Neutrophil (primary cell): ENCODE results near the gene STX16.
A peak's percentile ranks its signal among the peaks of the same experiment; 100 is the strongest.

Experiments
- H3K27ac ChIP-seq: fragments of 200-600 bp; sonication (generic); 2 replicates; pipeline ENCODE4 v1.5.1; 2016; ENCODE audit warnings: mild to moderate bottlenecking, moderate library complexity
- H3K27me3 ChIP-seq: fragments of 200-600 bp; sonication (generic); 2 replicates; pipeline ENCODE4 v1.6.0; 2016; ENCODE audit warnings: mild to moderate bottlenecking
- H3K36me3 ChIP-seq: fragments of 200-600 bp; sonication (generic); 2 replicates; pipeline ENCODE4 v1.5.1; 2017
- H3K4me1 ChIP-seq, 2 experiments: fragments of 200-600 bp in 1 of 2; sonication (generic) in 1 of 2; 1 replicate in 1 of 2; 2 replicates in 1 of 2; pipeline versions ENCODE4 v1.5.1 to v1.6.1; 2013 to 2016; ENCODE audit warnings: low read depth in 1 of 2, low read length in 1 of 2, mild to moderate bottlenecking in 1 of 2, moderate library complexity in 1 of 2; ENCODE audit not compliant: control insufficient read depth in 1 of 2, insufficient read depth in 1 of 2
- H3K4me3 ChIP-seq, 2 experiments: fragments of 200-600 bp in 1 of 2; sonication (generic) in 1 of 2; 1 replicate in 1 of 2; 2 replicates in 1 of 2; pipeline ENCODE4 v1.5.1; 2013 to 2016; ENCODE audit warnings: low read depth in 1 of 2, low read length in 1 of 2, mild to moderate bottlenecking in 1 of 2, moderate library complexity in 1 of 2
- H3K9me3 ChIP-seq: fragments of 200-600 bp; sonication (generic); 2 replicates; pipeline ENCODE4 v1.5.1; 2016
- TF ChIP-seq, protein P1 (sequence below): fragments of 200-600 bp; sonication (generic); IDR thresholded peaks from 2 replicates; pipeline ENCODE4 v1.5.1; 2016; ENCODE audit warnings: antibody characterized with exemption

Gene STX16

DNA sequence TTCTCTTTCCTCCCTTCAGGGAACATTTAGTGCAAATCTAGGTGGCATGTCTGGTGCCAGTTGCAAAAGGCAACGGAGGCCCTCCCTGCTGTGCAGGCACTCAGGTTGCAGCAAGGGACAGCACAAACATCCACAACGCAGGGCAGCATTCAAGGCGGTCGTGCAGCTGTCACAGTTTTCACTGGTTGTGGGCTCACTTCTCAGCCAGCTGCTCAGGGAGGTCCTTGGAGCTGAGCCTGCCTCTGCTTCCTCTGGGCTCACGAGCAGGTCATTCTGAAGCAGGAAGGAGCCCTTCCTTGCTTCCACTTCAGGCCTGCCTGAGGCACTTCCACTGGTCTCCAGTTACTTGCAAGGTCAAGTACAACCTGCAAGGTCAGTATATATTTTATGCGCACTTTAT lies 37.8 kb downstream of the STX16 start:
- no peaks in the 10 kb centered on the region for H3K27me3 ChIP-seq
- TF ChIP-seq, protein P1, sequence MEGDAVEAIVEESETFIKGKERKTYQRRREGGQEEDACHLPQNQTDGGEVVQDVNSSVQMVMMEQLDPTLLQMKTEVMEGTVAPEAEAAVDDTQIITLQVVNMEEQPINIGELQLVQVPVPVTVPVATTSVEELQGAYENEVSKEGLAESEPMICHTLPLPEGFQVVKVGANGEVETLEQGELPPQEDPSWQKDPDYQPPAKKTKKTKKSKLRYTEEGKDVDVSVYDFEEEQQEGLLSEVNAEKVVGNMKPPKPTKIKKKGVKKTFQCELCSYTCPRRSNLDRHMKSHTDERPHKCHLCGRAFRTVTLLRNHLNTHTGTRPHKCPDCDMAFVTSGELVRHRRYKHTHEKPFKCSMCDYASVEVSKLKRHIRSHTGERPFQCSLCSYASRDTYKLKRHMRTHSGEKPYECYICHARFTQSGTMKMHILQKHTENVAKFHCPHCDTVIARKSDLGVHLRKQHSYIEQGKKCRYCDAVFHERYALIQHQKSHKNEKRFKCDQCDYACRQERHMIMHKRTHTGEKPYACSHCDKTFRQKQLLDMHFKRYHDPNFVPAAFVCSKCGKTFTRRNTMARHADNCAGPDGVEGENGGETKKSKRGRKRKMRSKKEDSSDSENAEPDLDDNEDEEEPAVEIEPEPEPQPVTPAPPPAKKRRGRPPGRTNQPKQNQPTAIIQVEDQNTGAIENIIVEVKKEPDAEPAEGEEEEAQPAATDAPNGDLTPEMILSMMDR: no peak
- peak overlapping the region; percentile 44 for H3K27ac ChIP-seq
- H3K9me3 ChIP-seq: no peaks in the 10 kb centered on the region
- peaks cover 29% of the 10 kb centered on the region in 2 experiments for H3K4me1 ChIP-seq
- peaks cover 7% of the 10 kb centered on the region for H3K36me3 ChIP-seq
- H3K4me3 ChIP-seq: no peak overlapping the region

DNA sequence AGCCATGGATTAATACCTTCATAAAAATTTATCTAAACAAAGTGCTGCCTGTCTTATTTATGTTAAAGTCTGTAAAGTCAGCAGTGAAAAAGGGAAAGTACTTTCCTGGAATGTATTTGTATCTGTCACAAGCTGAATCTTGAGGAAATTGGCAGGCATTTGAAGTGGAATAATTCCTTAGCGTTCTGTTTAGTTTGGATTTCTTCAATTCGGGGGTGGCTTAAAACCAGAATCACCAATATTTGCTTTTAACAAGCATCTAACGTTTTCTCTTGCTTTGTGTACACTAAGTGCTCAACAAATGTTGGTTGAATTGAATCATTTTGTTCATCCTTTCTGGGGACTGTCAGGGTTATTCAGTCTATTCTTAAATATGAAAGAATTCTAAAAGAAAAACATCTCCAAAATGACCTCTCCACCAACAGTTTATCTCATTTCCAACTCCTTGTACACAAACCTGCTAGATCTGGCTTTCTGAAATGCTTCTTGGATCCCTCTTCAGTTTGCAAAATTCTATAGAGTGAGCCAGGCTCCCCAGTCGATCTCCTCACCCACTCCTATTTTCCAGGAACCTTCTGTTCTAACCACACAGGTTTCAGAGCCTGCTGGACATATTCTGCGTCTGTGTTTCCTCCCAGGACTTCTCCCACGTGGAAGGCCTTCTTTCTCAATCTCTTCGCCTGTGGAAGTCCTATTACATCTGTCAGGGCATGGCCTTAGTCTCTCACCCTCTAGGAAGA lies 39.5 kb downstream of the STX16 start:
- TF ChIP-seq, protein P1: no peak
- Histone ChIP-seq H3K27ac (peak overlapping the region; percentile 99), H3K9me3 (no peaks in the 10 kb centered on the region), H3K4me3 (peak overlapping the region in 1 of 2 experiments; percentile 61), H3K27me3 (no peaks in the 10 kb centered on the region), H3K4me1 (peaks cover 39 to 40% of the 10 kb centered on the region in 2 experiments), H3K36me3 (peaks cover 21% of the 10 kb centered on the region)

DNA sequence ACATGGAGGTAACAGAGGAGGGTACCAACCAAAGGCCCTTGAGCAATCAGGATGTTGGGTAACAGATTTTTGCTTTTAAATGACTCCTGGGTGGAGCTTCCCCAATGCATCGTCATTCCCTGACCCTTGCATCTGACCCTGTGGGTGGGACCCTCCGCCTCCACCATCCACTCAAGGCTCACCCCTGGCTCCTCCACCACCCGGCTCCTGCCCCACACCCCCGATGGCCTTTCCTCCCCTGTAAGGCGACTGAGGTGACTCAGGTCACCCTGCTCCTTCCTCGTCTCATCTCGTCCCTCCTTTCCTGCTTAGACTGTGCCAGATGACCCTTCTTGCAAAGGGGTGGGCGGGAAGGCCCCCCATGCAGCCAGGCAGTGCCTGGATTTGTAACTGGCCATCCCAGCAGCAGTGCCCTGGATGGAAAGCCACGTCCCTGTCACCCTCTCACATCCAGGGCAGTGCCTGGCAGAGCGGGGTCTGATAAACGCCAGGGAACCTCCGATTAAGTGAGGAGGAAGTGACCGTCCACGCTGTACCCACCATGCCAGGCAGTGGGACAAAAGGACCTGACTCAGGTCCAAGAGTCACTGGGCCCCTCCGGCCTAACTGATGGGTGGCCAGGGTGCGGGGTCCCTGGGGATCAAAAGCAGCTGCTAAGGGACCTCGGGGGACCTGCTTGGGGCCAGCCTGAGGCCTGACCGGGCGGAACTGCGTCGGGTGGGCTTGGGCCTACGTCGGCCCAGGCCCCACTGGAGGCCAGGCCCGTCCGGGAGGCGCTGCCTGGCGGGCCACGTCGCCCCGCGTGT lies 40.9 kb downstream of the STX16 start:
- H3K27ac ChIP-seq: peak overlapping the region; percentile 99
- H3K27me3 ChIP-seq: no peaks in the 10 kb centered on the region
- no peaks in the 10 kb centered on the region for H3K9me3 ChIP-seq
- TF ChIP-seq, protein P1: no peak
- H3K4me1 ChIP-seq: peaks cover 39 to 40% of the 10 kb centered on the region in 2 experiments
- peaks cover 35% of the 10 kb centered on the region for H3K36me3 ChIP-seq
- peak overlapping the region; percentile 55 to 61 for H3K4me3 ChIP-seq

DNA sequence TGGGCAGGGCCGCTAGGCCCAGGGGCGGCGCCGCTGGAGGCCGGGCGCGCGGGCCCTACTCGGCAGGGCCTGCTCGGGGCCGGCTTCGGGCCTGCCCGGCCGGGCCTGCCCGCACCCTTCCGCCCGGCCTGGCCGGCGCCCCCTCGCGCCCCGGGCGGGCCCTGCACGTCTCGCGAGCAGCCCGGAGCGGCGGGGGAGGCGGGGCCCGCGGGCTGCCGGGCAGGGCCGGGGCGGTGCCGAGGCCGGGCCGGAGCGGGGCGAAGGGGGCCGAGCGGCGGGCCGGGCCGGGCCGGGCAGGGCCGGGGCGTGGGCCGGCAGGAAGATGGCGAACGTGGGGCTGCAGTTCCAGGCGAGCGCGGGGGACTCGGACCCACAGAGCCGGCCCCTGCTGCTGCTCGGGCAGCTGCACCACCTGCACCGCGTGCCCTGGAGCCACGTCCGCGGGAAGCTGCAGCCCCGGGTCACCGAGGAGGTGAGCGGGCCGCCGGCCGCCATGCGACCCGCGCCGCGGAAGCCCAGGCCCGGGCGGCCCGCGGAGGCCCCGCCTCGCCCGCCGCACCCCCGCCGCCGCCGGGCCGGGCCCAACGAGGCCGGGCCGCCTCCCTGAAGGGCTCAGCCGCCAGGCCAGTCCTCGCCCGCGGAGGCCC lies 41.6 kb downstream of the STX16 start, which contains the start of gene NPEPL1:
Gene NPEPL1, plus strand, starts transcription at position 222 of the 647 bp plus-strand sequence. Its CDS starts 101 bp downstream, at position 323.
- TF ChIP-seq, protein P1: no peak
- peaks cover 39 to 40% of the 10 kb centered on the region in 2 experiments for H3K4me1 ChIP-seq
- H3K27ac ChIP-seq: peak within 1 kb of the TSS; percentile 99

DNA sequence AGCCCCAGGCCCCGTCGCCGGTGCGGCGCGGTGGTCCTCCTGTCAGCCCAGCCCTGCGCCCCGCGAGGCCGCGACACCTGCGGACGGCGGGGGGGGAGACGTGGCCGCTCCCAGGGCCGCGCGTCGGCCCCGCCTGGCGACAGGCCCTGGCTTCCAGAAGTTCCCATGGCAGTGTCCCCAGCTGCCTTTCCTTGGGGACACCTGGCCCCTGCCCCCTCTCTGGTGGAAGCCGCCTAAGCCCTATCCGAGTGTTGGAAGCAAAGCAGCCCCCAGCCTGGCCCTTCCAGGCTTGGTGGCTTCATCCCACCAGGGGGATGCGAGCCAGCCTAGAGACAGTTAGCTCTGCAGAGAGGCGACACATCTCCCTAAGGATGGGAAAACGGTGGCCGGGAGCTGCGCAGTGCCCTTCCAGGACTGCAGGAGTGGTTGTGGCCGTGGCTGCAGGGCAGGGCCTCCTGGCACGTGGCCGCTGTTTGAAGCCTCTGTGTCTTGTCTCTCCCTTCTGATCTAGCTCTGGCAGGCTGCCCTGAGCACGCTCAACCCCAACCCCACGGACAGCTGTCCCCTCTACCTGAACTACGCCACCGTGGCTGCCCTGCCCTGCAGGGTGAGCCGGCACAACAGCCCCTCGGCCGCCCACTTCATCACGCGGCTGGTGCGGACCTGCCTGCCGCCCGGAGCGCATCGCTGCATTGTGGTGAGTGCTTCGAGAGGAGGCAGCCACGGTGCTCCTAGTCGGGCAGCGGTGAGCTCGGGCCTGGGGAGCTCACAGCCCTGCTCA lies 42.3 kb downstream of the STX16 start:
- TF ChIP-seq, protein P1: no peak
- Histone ChIP-seq H3K27me3 (no peaks in the 10 kb centered on the region), H3K9me3 (no peaks in the 10 kb centered on the region), H3K36me3 (peaks cover 49% of the 10 kb centered on the region), H3K4me3 (peak overlapping the region; percentile 65 to 73), H3K4me1 (peaks cover 39 to 40% of the 10 kb centered on the region in 2 experiments), H3K27ac (peak overlapping the region; percentile 99)

More for the DNA sequence above, 41.6 kb downstream of the STX16 start, which contains the start of gene NPEPL1:
- H3K4me3 ChIP-seq: peak within 1 kb of the TSS; percentile 65 to 73
- H3K9me3 ChIP-seq: no peaks in the 10 kb centered on the region
- no peaks in the 10 kb centered on the region for H3K27me3 ChIP-seq
- peaks cover 42% of the 10 kb centered on the region for H3K36me3 ChIP-seq
